ENCODE data around the gene TMEM44.
"Not testable (repeated sequence)": the region's sequence is repeated elsewhere in the genome, so short reads cannot be mapped to it uniquely, and the experiment has no call there.

Gene TMEM44

GRCh38 chr3:194640829-194641228, 7.6 kb upstream of the TMEM44 start:
- no peak for DNase-seq (ENCODE audit: low read depth)

GRCh38 chr3:194638991-194639605, 5.9 kb upstream of the TMEM44 start:
- DNase-seq (ENCODE audit: low read depth), result no peak

GRCh38 chr3:194637541-194638400, 4.6 kb upstream of the TMEM44 start:
- DNase-seq (ENCODE audit: low read depth), result no peak

- no peak for DNase-seq (ENCODE audit: low read depth)
These were observed 3.8 kb upstream of the TMEM44 start for GRCh38 chr3:194637066-194637465.

- DNase-seq (ENCODE audit: low read depth), result no peak
These were observed 340 bp downstream of the TMEM44 start for GRCh38 chr3:194632809-194633348.

- DNase-seq (ENCODE audit: low read depth), result no peak
These were observed 902 bp downstream of the TMEM44 start for GRCh38 chr3:194632226-194632808.

GRCh38 chr3:194631696-194632095, 1.5 kb downstream of the TMEM44 start:
- DNase-seq (ENCODE audit: low read depth), result no peak

- not testable (repeated sequence) for DNase-seq (ENCODE audit: low read depth)
These were observed 2.5 kb downstream of the TMEM44 start for GRCh38 chr3:194630681-194631080.

GRCh38 chr3:194624956-194625355, 8.3 kb downstream of the TMEM44 start:
- DNase-seq (ENCODE audit: low read depth), result no peak

- DNase-seq (ENCODE audit: low read depth), result no peak
These were observed 9.5 kb downstream of the TMEM44 start for GRCh38 chr3:194623449-194624290.

- no peak for DNase-seq (ENCODE audit: low read depth)
These were observed 10.4 kb downstream of the TMEM44 start for GRCh38 chr3:194622621-194623340.

GRCh38 chr3:194621947-194622346, 11.3 kb downstream of the TMEM44 start:
- no peak for DNase-seq (ENCODE audit: low read depth)

GRCh38 chr3:194620196-194620595, 13.0 kb downstream of the TMEM44 start:
- no peak for DNase-seq (ENCODE audit: low read depth)

GRCh38 chr3:194619741-194620140, 13.5 kb downstream of the TMEM44 start:
- DNase-seq (ENCODE audit: low read depth), result no peak

- DNase-seq (ENCODE audit: low read depth), result no peak
These were observed 14.2 kb downstream of the TMEM44 start for GRCh38 chr3:194618858-194619608.

- no peak for DNase-seq (ENCODE audit: low read depth)
These were observed 15.4 kb downstream of the TMEM44 start for GRCh38 chr3:194617827-194618226.

- no peak for DNase-seq (ENCODE audit: low read depth)
These were observed 16.0 kb downstream of the TMEM44 start for GRCh38 chr3:194617143-194617671.

- DNase-seq (ENCODE audit: low read depth), result no peak
These were observed 18.0 kb downstream of the TMEM44 start for GRCh38 chr3:194615226-194615625.

GRCh38 chr3:194612221-194612620, 21.0 kb downstream of the TMEM44 start:
- DNase-seq (ENCODE audit: low read depth), result no peak

GRCh38 chr3:194610689-194611088, 22.5 kb downstream of the TMEM44 start:
- no peak for DNase-seq (ENCODE audit: low read depth)

All from stimulated activated CD8-positive, alpha-beta memory T cell treated with anti-CD3 and anti-CD28 coated beads, Interleukin-12 subunit alpha, Interleukin-12 subunit beta, amount 100 ng/mL, for 4 hours (primary cell).